GM10248 (cell line): Measurements from ENCODE around the gene NACAD.

Experiments
- CTCF ChIA-PET: fragments of 300-600 bp; sonication (Branson Sonifier 250); formaldehyde crosslinking; extraction: SDS; loops from one replicate; lab custom pipeline; 2021; ENCODE audit warnings: antibody characterized with exemption; lab: Yijun Ruan, JAX
- POLR2A ChIA-PET: fragments of 350-650 bp; sonication (Branson Sonifier 250); formaldehyde crosslinking; extraction: SDS; loops from one replicate; lab custom pipeline; 2020; ENCODE audit warnings: antibody characterized with exemption; lab: Yijun Ruan, JAX
- DNase-seq: peaks from one replicate; pipeline ENCODE4 v3.0.0; 2012; ENCODE audit errors: extremely low spot score
- TF ChIP-seq, protein P1 (sequence below): IDR thresholded peaks from 2 replicates; pipeline ENCODE4 v1.5.1; 2012; ENCODE audit warnings: mild to moderate bottlenecking, low read depth; ENCODE audit errors: extremely low read depth, missing control alignments, control extremely low read depth

NACAD gene

DNA sequence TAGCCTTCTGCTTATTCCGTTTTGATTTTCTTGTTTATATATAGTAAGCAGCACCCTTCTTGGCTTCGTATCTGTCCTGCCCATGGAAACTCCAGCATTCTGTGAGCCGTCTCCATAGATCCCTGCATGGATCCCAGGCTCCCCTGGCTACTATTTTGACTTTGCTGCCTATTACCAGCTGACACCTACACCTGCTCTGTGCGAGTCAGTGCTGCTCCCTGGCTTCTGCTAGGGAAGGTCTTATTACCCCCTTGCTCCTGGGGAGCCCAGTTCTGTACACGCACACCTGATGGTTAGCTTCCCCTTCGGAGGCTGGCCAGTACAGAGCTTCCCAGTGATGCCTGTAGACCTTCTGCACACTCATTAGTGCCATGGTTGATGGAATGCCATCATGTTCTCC is 35.4 kb downstream of the NACAD start:
- ChIA-PET POLR2A (no interaction called here), CTCF (interaction anchor here (0.6 to 0.9 kb wide), 2 partner anchors 18 to 26 kb away, joined by 3 read pairs; no protein-coding TSS in a partner anchor)
- no peak for DNase-seq
- TF ChIP-seq, protein P1, sequence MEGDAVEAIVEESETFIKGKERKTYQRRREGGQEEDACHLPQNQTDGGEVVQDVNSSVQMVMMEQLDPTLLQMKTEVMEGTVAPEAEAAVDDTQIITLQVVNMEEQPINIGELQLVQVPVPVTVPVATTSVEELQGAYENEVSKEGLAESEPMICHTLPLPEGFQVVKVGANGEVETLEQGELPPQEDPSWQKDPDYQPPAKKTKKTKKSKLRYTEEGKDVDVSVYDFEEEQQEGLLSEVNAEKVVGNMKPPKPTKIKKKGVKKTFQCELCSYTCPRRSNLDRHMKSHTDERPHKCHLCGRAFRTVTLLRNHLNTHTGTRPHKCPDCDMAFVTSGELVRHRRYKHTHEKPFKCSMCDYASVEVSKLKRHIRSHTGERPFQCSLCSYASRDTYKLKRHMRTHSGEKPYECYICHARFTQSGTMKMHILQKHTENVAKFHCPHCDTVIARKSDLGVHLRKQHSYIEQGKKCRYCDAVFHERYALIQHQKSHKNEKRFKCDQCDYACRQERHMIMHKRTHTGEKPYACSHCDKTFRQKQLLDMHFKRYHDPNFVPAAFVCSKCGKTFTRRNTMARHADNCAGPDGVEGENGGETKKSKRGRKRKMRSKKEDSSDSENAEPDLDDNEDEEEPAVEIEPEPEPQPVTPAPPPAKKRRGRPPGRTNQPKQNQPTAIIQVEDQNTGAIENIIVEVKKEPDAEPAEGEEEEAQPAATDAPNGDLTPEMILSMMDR, result no peak

DNA sequence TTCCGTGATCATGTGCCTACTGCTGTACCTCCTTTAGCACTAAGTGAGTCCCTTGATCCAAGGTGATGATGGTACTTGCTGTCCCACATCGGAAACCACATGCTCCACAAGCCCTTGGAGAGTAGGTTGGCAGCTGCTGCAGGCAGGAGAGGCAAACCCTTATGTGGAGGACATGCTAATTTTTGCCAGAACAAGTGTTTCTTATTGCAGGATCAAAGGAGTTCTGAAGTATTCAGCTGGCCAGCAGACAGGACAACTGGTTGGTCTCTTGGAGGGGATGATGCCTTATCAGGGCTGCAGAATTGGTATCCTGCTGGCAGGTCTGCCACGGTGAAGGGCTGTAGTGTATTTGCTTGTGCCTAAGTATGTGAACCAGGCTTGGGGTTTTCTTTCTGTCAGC is 36.8 kb downstream of the NACAD start:
- POLR2A ChIA-PET, result no interaction called here
- TF ChIP-seq, protein P1, result no peak
- CTCF ChIA-PET, result interaction anchor here (0.9 kb wide), 1 partner anchor 77 kb away, joined by 3 read pairs; no protein-coding TSS in a partner anchor
- no peak for DNase-seq

DNA sequence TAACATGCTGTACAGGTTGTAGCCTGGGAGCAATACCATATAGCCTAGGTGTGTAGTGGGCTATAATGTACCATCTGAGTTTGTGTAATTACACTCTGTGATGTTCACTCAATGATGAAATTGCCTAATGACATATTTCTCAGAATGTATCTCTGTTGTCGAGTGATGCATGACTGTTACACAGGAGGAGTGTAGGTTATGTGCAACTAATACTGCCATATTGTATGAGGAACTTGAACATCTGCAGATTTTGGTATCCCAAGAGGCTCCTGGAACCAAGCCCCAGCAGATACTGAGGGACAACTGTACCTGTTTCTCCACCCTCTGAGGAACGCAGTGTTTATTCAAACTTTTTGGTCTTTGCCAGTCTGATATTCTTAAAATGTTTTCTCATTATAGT is 38.6 kb downstream of the NACAD start:
- ChIA-PET CTCF (interaction anchor here (1.8 to 2.2 kb wide), 3 partner anchors 12 to 77 kb away, joined by 5 to 9 read pairs (median 6); no protein-coding TSS in a partner anchor), POLR2A (no interaction called here)
- TF ChIP-seq, protein P1, result no peak
- DNase-seq, result no peak

GRCh38 chr7:45048748-45049147 is 40.0 kb downstream of the NACAD start:
- CTCF ChIA-PET, result interaction anchor here (0.6 to 2.1 kb wide), 3 partner anchors 12 to 75 kb away, joined by 3 to 9 read pairs (median 5); no protein-coding TSS in a partner anchor

DNA sequence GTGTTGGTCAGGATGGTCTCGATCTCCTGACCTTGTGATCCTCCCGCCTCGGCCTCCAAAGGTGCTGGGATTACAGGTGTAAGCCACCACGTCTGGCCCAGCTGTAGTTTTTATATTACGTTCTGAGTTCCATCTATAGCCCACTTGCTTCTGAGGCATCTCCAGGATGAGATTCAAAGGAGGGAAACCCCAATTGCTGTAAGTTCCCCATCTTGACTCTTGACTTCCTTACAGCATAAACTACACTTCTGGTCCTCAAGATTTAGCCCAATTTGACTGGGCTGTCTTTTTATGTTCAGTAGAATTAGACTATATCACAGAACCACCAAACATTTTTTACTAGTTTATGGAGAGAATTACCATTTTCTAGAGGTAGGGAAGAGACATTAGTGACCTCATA is 44.4 kb downstream of the NACAD start:
- DNase-seq, result no peak
- ChIA-PET CTCF (interaction anchor here (1.2 kb wide), 1 partner anchor 11 kb away, joined by 4 read pairs; no protein-coding TSS in a partner anchor), POLR2A (no interaction called here)
- TF ChIP-seq, protein P1, result no peak

More at GRCh38 chr7:45048748-45049147, 40.0 kb downstream of the NACAD start:
- POLR2A ChIA-PET, result interaction anchor here (0.6 kb wide), 1 partner anchor 228 kb away, joined by 6 read pairs; no protein-coding TSS in a partner anchor
- DNase-seq, result no peak
- TF ChIP-seq, protein P1, result no peak

DNA sequence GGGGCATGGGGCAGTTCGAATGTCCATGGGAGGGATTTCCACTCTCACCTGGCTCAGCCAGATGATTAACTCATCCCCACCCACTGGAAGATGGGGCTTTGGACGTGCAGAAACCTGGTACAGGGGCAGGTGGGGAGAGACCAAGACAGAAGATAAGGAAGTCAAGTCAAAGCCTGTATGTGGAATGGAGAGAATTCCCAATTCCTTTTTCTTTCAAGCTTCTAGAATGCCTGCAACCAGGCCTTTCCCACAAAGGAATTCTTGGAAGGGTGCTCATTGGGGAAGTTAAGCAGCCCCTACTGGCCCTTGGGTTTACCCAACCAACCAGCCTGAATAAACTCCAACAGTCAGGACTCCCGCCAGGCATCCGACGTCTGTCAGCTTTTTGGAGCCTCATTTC is 49.7 kb downstream of the NACAD start:
- CTCF ChIA-PET, result interaction anchor here (1.1 to 1.7 kb wide), 2 partner anchors 10 to 37 kb away, joined by 3 to 4 read pairs; no protein-coding TSS in a partner anchor
- TF ChIP-seq, protein P1, result no peak
- POLR2A ChIA-PET, result no interaction called here
- no peak for DNase-seq

DNA sequence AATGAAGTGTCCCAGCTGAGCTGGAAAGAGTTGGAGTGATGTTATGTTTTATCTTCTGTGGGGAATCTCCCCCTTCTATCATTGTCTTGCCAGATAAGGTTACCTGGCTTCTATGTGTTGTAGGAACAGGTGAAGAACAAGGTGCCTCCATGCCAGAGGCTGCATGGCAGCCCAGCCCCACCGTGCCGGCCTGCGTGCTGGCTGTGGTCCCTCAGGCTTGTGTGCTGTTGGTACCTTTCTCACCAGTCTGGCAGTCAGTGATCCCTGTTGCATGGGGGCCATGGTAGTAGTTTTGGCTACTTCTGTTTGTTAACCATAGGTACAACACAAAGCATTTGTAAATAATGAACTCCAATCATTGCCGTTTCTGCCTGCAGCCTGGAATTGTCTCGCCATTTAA is 50.9 kb downstream of the NACAD start:
- TF ChIP-seq, protein P1, result no peak
- POLR2A ChIA-PET, result interaction anchor here (0.6 to 0.7 kb wide), 2 partner anchors 30 to 35 kb away, joined by 4 to 9 read pairs; no protein-coding TSS in a partner anchor
- DNase-seq, result no peak
- CTCF ChIA-PET, result interaction anchor here (1.5 kb wide), 1 partner anchor 10 kb away, joined by 8 read pairs; no protein-coding TSS in a partner anchor
